Fibroblast of mammary gland (primary cell): ENCODE measurements around the gene CCHCR1.

Experiments used
- DNase-seq: peaks from one replicate; pipeline ENCODE4 v3.0.0-alpha.2; 2010; ENCODE audit warnings: low read depth
- H3K4me3 ChIP-seq: 2 replicates; pipeline ENCODE4 v1.5.1; 2011; ENCODE audit warnings: low read depth, mild to moderate bottlenecking, low read length, moderate library complexity; ENCODE audit not compliant: control insufficient read depth
- CTCF ChIP-seq: conservative IDR thresholded peaks from 2 replicates; pipeline ENCODE4 v1.5.1; 2011; ENCODE audit warnings: low read depth, low read length, inconsistent platforms; ENCODE audit not compliant: control insufficient read depth, insufficient read depth

The CCHCR1 gene

GRCh38 chr6:31163922-31164321 is 6.3 kb upstream of the CCHCR1 start:
- DNase-seq, result peak; percentile 42
- TF ChIP-seq CTCF, result no peak

DNA sequence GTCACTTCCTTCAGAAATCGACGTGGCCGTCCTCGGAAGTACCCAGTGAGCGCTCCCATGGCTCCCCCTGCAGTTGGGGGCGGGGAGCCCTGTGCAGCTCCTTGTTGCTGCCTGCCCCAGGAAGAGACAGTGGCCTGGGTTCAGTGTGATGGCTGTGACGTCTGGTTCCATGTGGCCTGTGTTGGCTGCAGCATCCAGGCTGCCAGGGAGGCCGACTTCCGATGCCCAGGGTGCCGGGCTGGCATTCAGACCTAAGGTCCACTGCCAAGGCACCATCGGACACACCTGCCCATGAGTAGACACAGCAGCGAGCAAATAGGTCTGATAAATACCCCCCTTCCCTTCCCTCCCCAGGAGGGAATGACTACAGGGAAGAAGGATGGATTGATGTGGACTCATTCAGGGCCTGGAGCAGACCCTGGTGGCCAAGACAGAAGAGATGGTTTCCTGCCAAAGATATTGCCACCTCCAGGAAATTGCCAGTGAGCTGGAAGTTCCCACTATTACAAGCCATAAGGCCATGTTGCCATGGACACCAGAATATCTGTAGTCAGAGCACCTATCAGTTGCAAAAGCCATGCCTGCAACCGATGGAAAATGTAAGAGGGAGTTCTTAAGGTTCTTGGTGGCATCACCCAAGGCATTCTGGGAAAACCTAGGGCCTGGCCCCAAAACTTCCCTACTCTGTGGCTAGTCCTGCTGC is 5.0 kb upstream of the CCHCR1 start:
- no peak for DNase-seq
- no peak for TF ChIP-seq CTCF
- H3K4me3 ChIP-seq, result no peak overlapping the region

More at GRCh38 chr6:31163922-31164321, 6.3 kb upstream of the CCHCR1 start:
- H3K4me3 ChIP-seq, result no peak overlapping the region

GRCh38 chr6:31161216-31162126 is 3.9 kb upstream of the CCHCR1 start:
- no peak for DNase-seq
- TF ChIP-seq CTCF, result no peak
- H3K4me3 ChIP-seq, result no peak overlapping the region

- no peak for TF ChIP-seq CTCF
- peak; percentile 24 for DNase-seq
- peak overlapping the region; percentile 88 for H3K4me3 ChIP-seq
Observed at GRCh38 chr6:31158863-31159855, 1.6 kb upstream of the CCHCR1 start.

GRCh38 chr6:31158140-31158862 is 699 bp upstream of the CCHCR1 start, which contains the start of gene TCF19:
TCF19 (plus strand) TSS chr6:31158589; CDS start chr6:31159470, 881 bp downstream.
- peak; percentile 99 for DNase-seq
- H3K4me3 ChIP-seq, result peak within 1 kb of the TSS; percentile 88
- no peak for TF ChIP-seq CTCF
